Small intestine (tissue), 7 donors: ENCODE data around the gene NEU1. TPM values are rescaled to one million over a fixed set of nuclear protein-coding genes. Genes with fewer than 3 reads are reported as not detected.
"Not testable (repeated sequence)": the region's sequence is repeated elsewhere in the genome, so short reads cannot be mapped to it uniquely, and the experiment has no call there.

Experiments
- DNase-seq, 2 donors: peaks; one replicate each; pipeline versions ENCODE4 v3.0.0 to v3.0.0-alpha.2; 2013
- FAIRE-seq: peaks from 2 replicates; lab custom pipeline; 2012; peaks lifted over from hg19 to GRCh38; lab: Jason Lieb, UNC
- H3K27ac ChIP-seq, 3 donors: one replicate each; pipeline ENCODE4 v1.5.1; 2013; ENCODE audit warnings: low read length in 2 of 3, mild to moderate bottlenecking in 2 of 3, control low read depth in 1 of 3, inconsistent platforms in 1 of 3, low read depth in 1 of 3, moderate library complexity in 1 of 3
- H3K27me3 ChIP-seq, 3 donors: one replicate each; pipeline ENCODE4 v1.6.1; 2013; ENCODE audit warnings: low read length in 3 of 3, inconsistent platforms in 1 of 3; ENCODE audit not compliant: control insufficient read depth in 3 of 3, insufficient read depth in 3 of 3
- H3K36me3 ChIP-seq, 3 donors: one replicate each; pipeline ENCODE4 v1.6.1; 2013; ENCODE audit warnings: low read length in 3 of 3, inconsistent platforms in 1 of 3, low read depth in 1 of 3, mild to moderate bottlenecking in 1 of 3, moderate library complexity in 1 of 3; ENCODE audit not compliant: control insufficient read depth in 3 of 3, insufficient read depth in 2 of 3
- H3K4me1 ChIP-seq, 3 donors: one replicate each; pipeline ENCODE4 v1.6.1; 2013; ENCODE audit warnings: low read length in 2 of 3, inconsistent platforms in 1 of 3, low read depth in 1 of 3, mild to moderate bottlenecking in 1 of 3, moderate library complexity in 1 of 3; ENCODE audit not compliant: control insufficient read depth in 3 of 3, insufficient read depth in 2 of 3
- H3K4me3 ChIP-seq, 3 donors: one replicate each; pipeline ENCODE4 v1.5.1; 2013; ENCODE audit warnings: low read length in 3 of 3, control low read depth in 1 of 3, inconsistent platforms in 1 of 3, low read depth in 1 of 3, mild to moderate bottlenecking in 1 of 3, moderate library complexity in 1 of 3
- H3K9me3 ChIP-seq, 2 donors: one replicate each; pipeline ENCODE4 v1.6.1; 2013; ENCODE audit warnings: low read depth in 1 of 2, low read length in 1 of 2; ENCODE audit not compliant: control insufficient read depth in 2 of 2, insufficient read depth in 1 of 2
- WGBS, 3 donors: extraction: QIAGEN DNeasy Blood & Tissue Kit; methylation state at CpG; one replicate each; pipeline ENCODE4 v1.1.7; 2013; 5-methylcytosine and 5-hydroxymethylcytosine counted together
- polyA plus RNA-seq, 4 donors: library from polyadenylated mRNA; stranded (reverse) in 3 of 4; unstranded in 1 of 4; fragments of 200-250 nt in 3 of 4; fragments of 120-200 nt in 1 of 4; gene quantifications; one replicate each; pipeline versions ENCODE4 v1.2.1 to v1.2.3, GENCODE V29; 2013
- donor health status: healthy with polysubstance abuse.
- donor health status: control.
- donor health status: control.
- donor health status: Bipolar disorder and iron deficiency.
- donor health status: healthy.

The NEU1 gene
- polyA plus RNA-seq, 4 donors = 24.8 to 466 (median 37.4) TPM

GRCh38 chr6:31875877-31876276 is 13.3 kb upstream of the NEU1 start:
- Histone ChIP-seq H3K27ac (no peak overlapping the region), H3K9me3 (no peaks in the 10 kb centered on the region), H3K4me3 (no peak overlapping the region), H3K27me3 (no peaks in the 10 kb centered on the region), H3K4me1 (peaks cover 0 to 24% (median 0%) of the 10 kb centered on the region in 3 donors), H3K36me3 (peaks cover 12 to 74% (median 14%) of the 10 kb centered on the region in 3 donors)
- no peak for DNase-seq
- no peak for FAIRE-seq
- WGBS, 3 donors = 63 to 76% (median 63%) methylated on average over 5 of the region's 5 CpGs

- no peak for DNase-seq
- Histone ChIP-seq H3K27ac (no peak overlapping the region), H3K9me3 (no peaks in the 10 kb centered on the region), H3K27me3 (no peaks in the 10 kb centered on the region), H3K4me1 (peaks cover 0 to 24% (median 0%) of the 10 kb centered on the region in 3 donors), H3K36me3 (peaks cover 5 to 74% (median 13%) of the 10 kb centered on the region in 3 donors), H3K4me3 (no peak overlapping the region)
- FAIRE-seq = no peak
- 70 to 78% (median 73%) methylated on average over 5 of the region's 5 CpGs for WGBS, 3 donors
Measured at GRCh38 chr6:31874836-31875572, 12.4 kb upstream of the NEU1 start.

GRCh38 chr6:31874084-31874670 is 11.6 kb upstream of the NEU1 start:
- 50 to 67% (median 59%) methylated on average over 4 of the region's 4 CpGs for WGBS, 3 donors
- FAIRE-seq (no peak), DNase-seq (no peak)
- no peaks in the 10 kb centered on the region for H3K27me3 ChIP-seq
- peaks cover 7 to 72% (median 14%) of the 10 kb centered on the region in 3 donors for H3K36me3 ChIP-seq
- H3K9me3 ChIP-seq = no peaks in the 10 kb centered on the region
- H3K4me3 ChIP-seq = no peak overlapping the region
- H3K4me1 ChIP-seq = peaks cover 0 to 16% (median 0%) of the 10 kb centered on the region in 3 donors
- H3K27ac ChIP-seq = no peak overlapping the region

GRCh38 chr6:31871046-31871659 is 8.5 kb upstream of the NEU1 start:
- FAIRE-seq = no peak
- DNase-seq = no peak
- no peaks in the 10 kb centered on the region for H3K27me3 ChIP-seq
- H3K9me3 ChIP-seq = no peaks in the 10 kb centered on the region
- WGBS, 3 donors = 62 to 77% (median 64%) methylated on average over 6 to 9 of the region's 9 CpGs
- H3K4me1 ChIP-seq = peaks cover 0 to under 1% (median 0%) of the 10 kb centered on the region in 3 donors
- no peak overlapping the region for H3K27ac ChIP-seq
- no peak overlapping the region for H3K4me3 ChIP-seq
- H3K36me3 ChIP-seq = peaks cover 7 to 90% (median 13%) of the 10 kb centered on the region in 3 donors

- WGBS, 3 donors = 75 to 86% (median 84%) methylated on average over 13 to 16 of the region's 16 CpGs
- Histone ChIP-seq H3K27ac (no peak overlapping the region), H3K4me1 (no peaks in the 10 kb centered on the region), H3K27me3 (no peaks in the 10 kb centered on the region), H3K4me3 (no peak overlapping the region), H3K36me3 (peaks cover 7 to 90% (median 16%) of the 10 kb centered on the region in 3 donors), H3K9me3 (no peaks in the 10 kb centered on the region)
- DNase-seq (no peak), FAIRE-seq (no peak)
Measured at GRCh38 chr6:31870385-31870921, 7.8 kb upstream of the NEU1 start.

GRCh38 chr6:31869343-31869742 is 6.7 kb upstream of the NEU1 start:
- no peak for FAIRE-seq

GRCh38 chr6:31868658-31868971 is 6.0 kb upstream of the NEU1 start:
- H3K36me3 ChIP-seq = peaks cover 2 to 91% (median 13%) of the 10 kb centered on the region in 3 donors
- WGBS, 3 donors = 83 to 100% (median 94%) methylated on average over 1 of the region's 1 CpG

More at GRCh38 chr6:31869343-31869742, 6.7 kb upstream of the NEU1 start:
- Histone ChIP-seq H3K27me3 (no peaks in the 10 kb centered on the region), H3K36me3 (peaks cover 2 to 92% (median 17%) of the 10 kb centered on the region in 3 donors), H3K9me3 (no peaks in the 10 kb centered on the region), H3K27ac (no peak overlapping the region), H3K4me3 (no peak overlapping the region), H3K4me1 (no peaks in the 10 kb centered on the region)
- no peak for DNase-seq
- 79 to 91% (median 86%) methylated on average over 7 to 8 of the region's 8 CpGs for WGBS, 3 donors

More at GRCh38 chr6:31868658-31868971, 6.0 kb upstream of the NEU1 start:
- H3K9me3 ChIP-seq, FAIRE-seq, H3K4me1 ChIP-seq, DNase-seq, H3K27me3 ChIP-seq, H3K4me3 ChIP-seq, H3K27ac ChIP-seq: not testable (repeated sequence)
